ENCODE data around the gene IL1R2. TPM values are rescaled to one million over a fixed set of nuclear protein-coding genes. Genes with fewer than 3 reads are reported as not detected.

IL1R2 gene
- total and polyA plus RNA-seq, 2 of the 8 experiments (the other 6 are each of a cell fraction or from before 2014, with no cell fraction given), result 0.06 TPM; not detected in 1

DNA sequence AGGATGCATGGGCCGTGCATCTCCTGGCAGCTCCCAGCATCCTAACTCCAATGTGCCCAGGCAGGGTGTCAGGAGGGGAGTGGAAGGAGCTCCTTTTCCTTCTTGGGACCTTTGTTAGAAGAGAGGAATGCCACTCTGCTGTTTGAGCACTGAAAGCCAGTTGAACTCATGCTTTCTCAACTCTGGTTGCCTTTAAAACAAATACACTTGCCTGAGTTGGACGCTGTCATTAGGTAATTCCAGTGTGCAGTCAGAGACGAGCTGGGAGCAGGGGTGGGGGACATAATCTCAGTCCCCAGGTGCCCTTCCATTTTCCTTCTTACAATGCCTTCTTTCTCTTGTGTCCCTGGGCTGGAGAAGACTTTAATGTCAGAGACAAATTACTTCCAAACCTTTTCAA is 44.4 kb upstream of the IL1R2 start (continued):
- TF ChIP-seq CHD7 (IDR thresholded peaks at IDR 0.05; ENCODE audit: insufficient replicate concordance, low read length), result no peak
- no peak for TF ChIP-seq HDAC2 (IDR thresholded peaks at IDR 0.05; ENCODE audit: borderline replicate concordance in 1 of 2, low read depth in 2 of 2, low read length in 2 of 2)
- TF ChIP-seq GABPA (IDR thresholded peaks at IDR 0.05; ENCODE audit: borderline replicate concordance, insufficient read depth, low read length), result no peak
- no peak for TF ChIP-seq CHD2 (IDR thresholded peaks at IDR 0.05; ENCODE audit: low read length)
- no peak for TF ChIP-seq NANOG (IDR thresholded peaks at IDR 0.05; ENCODE audit: insufficient read depth, low read depth, low read length, poor library complexity, severe bottlenecking)
- TF ChIP-seq, protein P1, sequence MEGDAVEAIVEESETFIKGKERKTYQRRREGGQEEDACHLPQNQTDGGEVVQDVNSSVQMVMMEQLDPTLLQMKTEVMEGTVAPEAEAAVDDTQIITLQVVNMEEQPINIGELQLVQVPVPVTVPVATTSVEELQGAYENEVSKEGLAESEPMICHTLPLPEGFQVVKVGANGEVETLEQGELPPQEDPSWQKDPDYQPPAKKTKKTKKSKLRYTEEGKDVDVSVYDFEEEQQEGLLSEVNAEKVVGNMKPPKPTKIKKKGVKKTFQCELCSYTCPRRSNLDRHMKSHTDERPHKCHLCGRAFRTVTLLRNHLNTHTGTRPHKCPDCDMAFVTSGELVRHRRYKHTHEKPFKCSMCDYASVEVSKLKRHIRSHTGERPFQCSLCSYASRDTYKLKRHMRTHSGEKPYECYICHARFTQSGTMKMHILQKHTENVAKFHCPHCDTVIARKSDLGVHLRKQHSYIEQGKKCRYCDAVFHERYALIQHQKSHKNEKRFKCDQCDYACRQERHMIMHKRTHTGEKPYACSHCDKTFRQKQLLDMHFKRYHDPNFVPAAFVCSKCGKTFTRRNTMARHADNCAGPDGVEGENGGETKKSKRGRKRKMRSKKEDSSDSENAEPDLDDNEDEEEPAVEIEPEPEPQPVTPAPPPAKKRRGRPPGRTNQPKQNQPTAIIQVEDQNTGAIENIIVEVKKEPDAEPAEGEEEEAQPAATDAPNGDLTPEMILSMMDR (IDR thresholded peaks at IDR 0.05; ENCODE audit: control extremely low read depth in 1 of 3, insufficient read depth in 1 of 3, low read depth in 1 of 3, low read length in 3 of 3), result no peak
- no peak for TF ChIP-seq RNF2 (IDR thresholded peaks at IDR 0.05; ENCODE audit: borderline replicate concordance, low read depth, low read length, missing control alignments, poor library complexity, severe bottlenecking)
- no peak for TF ChIP-seq MAFK (IDR thresholded peaks at IDR 0.05; ENCODE audit: low read depth, low read length)
